ENCODE results near the gene CDKN3.
"Not testable (repeated sequence)": the region's sequence is repeated elsewhere in the genome, so short reads cannot be mapped to it uniquely, and the experiment has no call there.

Gene CDKN3

DNA sequence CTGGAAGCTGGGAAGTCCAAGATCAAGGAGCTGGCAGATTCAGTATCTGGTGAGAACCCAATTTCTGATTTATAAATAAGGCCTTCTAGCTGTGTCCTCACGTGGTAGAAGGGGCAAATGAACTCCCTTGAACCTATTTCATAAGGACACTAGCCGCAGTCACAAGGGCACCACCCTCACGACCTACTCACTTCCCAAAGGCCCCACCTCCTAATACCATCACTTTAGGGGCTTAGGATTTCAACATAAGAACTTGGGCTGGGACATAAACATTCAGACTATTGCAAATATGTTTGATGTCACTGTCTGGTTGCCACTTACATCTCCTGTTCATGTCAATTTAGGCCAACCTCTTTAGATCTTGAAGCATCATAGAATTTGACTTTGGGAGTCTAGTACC lies 55.2 kb downstream of the CDKN3 start:
- H3K4me3 ChIP-seq (ENCODE audit: low read depth, low read length): no peak overlapping the region

DNA sequence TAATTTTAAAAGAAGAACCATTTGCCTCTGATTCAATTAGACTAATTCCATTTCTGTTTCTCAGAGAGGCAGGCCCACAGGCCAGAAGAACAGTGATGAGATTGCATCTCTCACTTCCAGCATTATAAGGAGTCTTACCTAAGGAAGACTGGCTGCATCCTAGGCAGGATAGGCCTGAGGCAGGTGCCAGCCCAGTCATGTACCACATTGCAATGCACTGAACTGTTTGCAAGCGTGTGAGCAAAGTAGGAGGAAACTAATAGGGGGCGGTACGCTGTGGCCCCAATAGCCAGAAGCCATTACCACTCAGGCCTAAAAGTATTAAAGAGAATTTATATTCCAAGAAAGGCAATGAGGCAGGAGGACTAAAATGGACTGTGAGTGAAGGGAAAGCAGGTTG lies 56.4 kb downstream of the CDKN3 start:
- H3K4me3 ChIP-seq (ENCODE audit: low read depth, low read length): no peak overlapping the region

DNA sequence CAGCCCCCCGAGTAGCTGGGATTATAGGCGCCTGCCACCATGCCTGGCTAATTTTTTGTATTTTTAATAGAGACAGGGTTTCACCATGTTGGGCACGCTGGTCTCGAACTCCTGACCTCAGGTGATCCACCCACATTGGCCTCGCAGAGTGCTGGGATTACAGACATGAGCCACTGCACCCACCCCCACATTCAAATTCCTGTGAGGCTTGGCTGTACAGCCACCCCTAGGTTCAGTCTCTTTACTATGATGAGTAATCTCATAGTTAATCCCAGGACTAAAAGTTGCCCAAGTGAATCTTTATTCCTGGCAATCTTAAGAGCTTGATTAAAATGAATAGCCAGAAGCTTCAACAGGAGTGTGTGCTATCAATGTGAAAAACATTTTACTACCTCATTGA lies 57.2 kb downstream of the CDKN3 start:
- not testable (repeated sequence) for H3K4me3 ChIP-seq (ENCODE audit: low read depth, low read length)

DNA sequence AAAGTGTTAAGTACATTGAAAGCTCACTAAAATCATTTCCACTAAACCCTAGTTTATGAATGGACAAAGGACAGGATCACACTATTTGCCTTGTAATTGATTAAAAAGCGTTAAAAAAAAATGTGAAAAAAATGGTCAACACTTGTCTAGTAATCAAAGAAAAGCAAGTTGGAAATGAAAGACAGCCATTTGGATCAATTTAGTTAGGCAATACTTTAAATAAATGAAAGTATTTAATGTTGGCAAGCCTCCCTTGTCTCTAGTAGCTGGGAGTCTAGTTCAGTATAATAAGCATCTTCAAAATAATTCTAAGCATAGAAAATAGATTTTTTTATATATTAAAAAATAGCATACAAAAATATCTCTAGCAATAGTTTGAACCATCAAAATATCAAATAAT lies 58.6 kb downstream of the CDKN3 start:
- H3K4me3 ChIP-seq (ENCODE audit: low read depth, low read length): no peak overlapping the region

DNA sequence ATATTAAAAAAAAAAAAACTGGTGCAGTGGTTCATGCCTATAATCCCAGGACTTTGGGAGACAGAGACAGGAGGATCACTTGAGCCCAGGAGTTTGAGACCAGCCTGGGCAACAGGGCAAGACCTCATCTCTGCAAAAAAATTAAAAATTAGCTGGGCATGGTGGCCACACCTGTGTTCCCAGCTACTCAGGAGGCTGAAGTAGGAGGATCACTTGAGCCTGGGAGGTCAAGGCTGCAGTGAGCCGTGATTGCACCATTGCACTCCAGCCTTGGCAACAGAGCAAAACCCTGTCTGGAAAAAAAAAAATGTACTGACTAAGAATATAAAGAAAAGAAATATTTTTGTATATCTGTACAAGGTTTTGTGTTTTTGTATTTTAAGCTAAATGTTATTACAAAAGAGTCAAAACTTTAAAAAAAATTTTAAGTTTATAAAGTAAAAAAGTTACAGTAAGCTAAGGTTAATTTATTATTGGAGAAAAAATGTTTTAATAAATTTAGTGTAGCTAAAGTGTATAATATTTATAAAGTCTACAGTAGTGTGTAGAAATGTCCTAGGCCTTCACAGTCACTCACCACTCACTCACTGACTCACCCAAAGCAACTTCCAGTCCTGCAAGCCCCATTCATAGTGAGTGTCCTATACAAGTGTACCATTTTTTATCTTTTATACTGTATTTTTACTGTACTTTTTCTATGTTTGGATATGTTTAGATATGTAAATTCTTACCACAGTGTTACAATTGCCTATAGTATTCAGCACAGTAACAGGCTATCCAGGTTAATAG lies 60.2 kb downstream of the CDKN3 start:
- H3K4me3 ChIP-seq (ENCODE audit: low read depth, low read length): not testable (repeated sequence)

DNA sequence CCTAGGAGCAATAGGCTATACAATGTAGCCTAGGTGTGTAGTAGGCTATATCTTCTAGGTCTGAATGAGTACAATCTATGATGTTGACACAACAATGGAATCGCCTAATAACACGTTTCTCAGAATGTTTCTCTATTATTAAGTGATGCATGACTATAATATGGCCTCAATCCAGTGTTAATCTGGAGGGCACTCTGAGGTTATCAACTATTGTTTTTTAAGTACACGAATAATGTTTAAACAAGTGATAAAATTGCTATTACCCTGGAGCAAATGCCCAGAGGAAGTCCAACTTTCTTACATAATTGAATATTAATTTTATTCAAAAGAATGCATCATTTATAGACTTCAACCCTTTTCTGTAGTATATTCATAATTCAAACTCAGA lies 60.8 kb downstream of the CDKN3 start:
- H3K4me3 ChIP-seq (ENCODE audit: low read depth, low read length): no peak overlapping the region

DNA sequence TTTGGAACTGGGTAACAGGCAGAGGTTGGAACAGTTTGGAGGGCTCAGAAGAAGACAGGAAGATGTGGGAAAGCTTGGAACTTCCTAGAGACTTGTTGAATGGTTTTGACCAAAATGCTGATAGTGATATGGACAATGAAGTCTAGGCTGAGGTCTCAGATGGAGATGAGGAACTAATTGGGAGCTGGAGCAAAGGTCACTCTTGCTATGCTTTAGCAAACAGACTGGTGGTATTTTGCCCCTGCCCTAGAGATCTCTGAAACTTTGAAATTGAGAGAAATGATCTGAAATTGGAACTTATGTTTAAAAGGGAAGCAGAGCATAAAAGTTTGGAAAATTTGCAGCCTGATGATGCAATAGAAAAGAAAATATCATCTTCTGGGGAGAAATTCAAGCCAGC lies 61.7 kb downstream of the CDKN3 start:
- H3K4me3 ChIP-seq (ENCODE audit: low read depth, low read length): not testable (repeated sequence)

DNA sequence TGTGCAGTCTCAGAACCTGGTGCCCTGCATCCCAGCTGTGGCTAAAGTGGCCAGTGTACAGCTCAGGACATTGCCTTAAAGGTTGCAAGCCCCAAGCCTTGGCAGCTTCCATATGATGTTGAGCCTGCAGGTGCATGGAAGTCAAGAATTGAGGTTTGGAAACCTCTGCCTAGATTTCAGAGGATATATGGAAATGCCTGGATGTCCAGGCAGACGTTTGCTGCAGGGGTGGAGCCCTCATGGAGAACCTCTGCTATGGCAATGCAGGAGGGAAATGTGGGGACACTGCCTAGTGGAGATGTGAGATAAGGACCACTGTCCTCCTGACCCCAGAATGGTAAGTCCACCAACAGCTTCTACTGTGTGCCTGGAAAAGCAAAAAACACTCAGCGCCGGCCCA lies 62.3 kb downstream of the CDKN3 start:
- H3K4me3 ChIP-seq (ENCODE audit: low read depth, low read length): no peak overlapping the region

DNA sequence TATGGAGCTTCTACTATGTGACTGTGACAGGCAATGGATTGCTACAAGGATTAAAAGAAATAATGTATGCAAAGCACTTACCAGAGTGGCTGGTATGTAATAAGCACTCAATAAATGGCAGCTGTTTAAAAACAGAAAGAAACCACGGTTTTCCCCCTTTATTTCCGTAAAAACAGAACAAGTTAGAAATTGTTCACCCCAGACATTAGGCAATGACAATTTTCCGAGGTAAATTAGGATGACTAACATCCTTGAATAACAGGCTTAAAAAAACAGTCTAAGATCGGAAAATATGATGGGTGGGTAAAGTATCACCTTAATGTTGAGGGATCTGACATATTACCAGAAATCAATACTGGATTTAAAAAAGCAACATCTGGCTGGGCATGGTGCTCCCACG lies 65.2 kb downstream of the CDKN3 start:
- no peak overlapping the region for H3K4me3 ChIP-seq (ENCODE audit: low read depth, low read length)

DNA sequence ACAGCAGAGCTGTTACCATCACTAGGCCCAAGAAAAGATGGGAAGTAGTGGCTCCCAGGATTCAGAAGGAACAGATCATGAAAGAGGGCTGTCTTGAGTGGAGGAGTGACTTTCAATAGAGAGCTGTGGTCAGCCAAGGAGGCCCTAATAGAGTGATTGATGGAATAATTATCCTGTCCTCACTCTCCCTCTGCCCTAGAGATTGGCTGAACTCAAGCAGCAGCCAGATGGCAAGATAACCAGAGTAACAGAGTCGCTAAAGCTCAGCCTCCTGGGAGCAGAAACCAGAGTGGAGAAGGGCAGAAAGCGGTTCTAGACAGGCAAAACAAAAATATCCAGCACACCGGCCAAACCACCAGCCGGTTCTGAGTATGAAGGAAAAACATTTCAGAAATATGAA lies 68.8 kb downstream of the CDKN3 start:
- H3K4me3 ChIP-seq (ENCODE audit: low read depth, low read length): no peak overlapping the region

DNA sequence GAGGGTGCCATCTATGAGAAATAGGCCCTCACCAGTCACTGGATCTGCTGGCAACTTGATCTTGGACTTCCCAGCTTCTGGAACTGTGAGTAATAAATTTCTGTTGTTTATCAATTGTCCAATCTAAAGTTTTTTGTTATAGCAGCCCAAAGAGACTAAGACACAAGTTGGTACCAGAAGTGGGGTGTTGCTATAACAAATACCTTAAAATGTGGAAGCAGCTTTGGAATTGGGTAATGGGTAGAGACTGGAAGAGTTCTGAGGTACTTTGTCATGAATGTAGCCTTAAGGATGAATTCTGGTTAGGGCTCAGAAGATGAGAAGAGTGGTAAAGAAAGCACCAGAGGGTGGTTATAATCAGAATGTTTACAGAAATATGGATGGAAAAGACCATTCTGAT lies 70.5 kb downstream of the CDKN3 start:
- H3K4me3 ChIP-seq (ENCODE audit: low read depth, low read length): no peak overlapping the region

Measured in iPS-11a (cell line).